ENCODE results near the gene CLCN5.
A peak's percentile ranks its signal among the peaks of the same experiment; 100 is the strongest.

The CLCN5 gene

GRCh38 chrX:50073601-50074000, 151.2 kb downstream of the CLCN5 start:
- no peak overlapping the region for H3K4me3 ChIP-seq (ENCODE audit: low read depth, low read length)
- DNase-seq = no peak
- no peak for TF ChIP-seq CTCF (IDR thresholded peaks at IDR 0.05; ENCODE audit: low read depth, low read length)
- peaks cover 3% of the 10 kb centered on the region for H3K36me3 ChIP-seq
- no peaks in the 10 kb centered on the region for H3K9me3 ChIP-seq
- no peaks in the 10 kb centered on the region for H3K27me3 ChIP-seq
- no peaks in the 10 kb centered on the region for H3K4me1 ChIP-seq

GRCh38 chrX:50075630-50076339, 153.4 kb downstream of the CLCN5 start:
- no peaks in the 10 kb centered on the region for H3K27me3 ChIP-seq
- H3K36me3 ChIP-seq = peaks cover 3% of the 10 kb centered on the region; the same call in 1 of the 2 replicates
- H3K9me3 ChIP-seq = no peaks in the 10 kb centered on the region
- no peak for DNase-seq
- no peak for TF ChIP-seq CTCF (IDR thresholded peaks at IDR 0.05; ENCODE audit: low read depth, low read length)
- no peaks in the 10 kb centered on the region for H3K4me1 ChIP-seq
- no peak overlapping the region for H3K4me3 ChIP-seq (ENCODE audit: low read depth, low read length)

- DNase-seq = peak; percentile 56
- no peaks in the 10 kb centered on the region for H3K27me3 ChIP-seq
- H3K4me3 ChIP-seq (ENCODE audit: low read depth, low read length) = no peak overlapping the region
- TF ChIP-seq CTCF (IDR thresholded peaks at IDR 0.05; ENCODE audit: low read depth, low read length) = peak; percentile 59
- peaks cover 4% of the 10 kb centered on the region; the same call in 1 of the 2 replicates for H3K4me1 ChIP-seq
- no peaks in the 10 kb centered on the region; the same call in 1 of the 2 replicates for H3K36me3 ChIP-seq
- H3K9me3 ChIP-seq = no peaks in the 10 kb centered on the region
Observed at GRCh38 chrX:50081282-50081889, 159.0 kb downstream of the CLCN5 start.

GRCh38 chrX:50082741-50083140, 160.3 kb downstream of the CLCN5 start:
- Histone ChIP-seq H3K9me3 (no peaks in the 10 kb centered on the region), H3K4me3 (ENCODE audit: low read depth, low read length) (no peak overlapping the region), H3K36me3 (peaks cover 7% of the 10 kb centered on the region), H3K27me3 (no peaks in the 10 kb centered on the region), H3K4me1 (peaks cover 4% of the 10 kb centered on the region; the same call in 1 of the 2 replicates)
- DNase-seq = no peak
- TF ChIP-seq CTCF (IDR thresholded peaks at IDR 0.05; ENCODE audit: low read depth, low read length) = no peak

GRCh38 chrX:50088645-50089044, 166.2 kb downstream of the CLCN5 start:
- DNase-seq = no peak
- Histone ChIP-seq H3K4me1 (no peaks in the 10 kb centered on the region), H3K9me3 (no peaks in the 10 kb centered on the region), H3K27me3 (no peaks in the 10 kb centered on the region), H3K4me3 (ENCODE audit: low read depth, low read length) (no peak overlapping the region), H3K36me3 (peaks cover 10% of the 10 kb centered on the region)
- no peak for TF ChIP-seq CTCF (IDR thresholded peaks at IDR 0.05; ENCODE audit: low read depth, low read length)

- H3K9me3 ChIP-seq = no peaks in the 10 kb centered on the region
- DNase-seq = no peak
- peaks cover 3% of the 10 kb centered on the region for H3K36me3 ChIP-seq
- H3K4me1 ChIP-seq = no peaks in the 10 kb centered on the region
- no peaks in the 10 kb centered on the region for H3K27me3 ChIP-seq
- no peak overlapping the region for H3K4me3 ChIP-seq (ENCODE audit: low read depth, low read length)
- no peak for TF ChIP-seq CTCF (IDR thresholded peaks at IDR 0.05; ENCODE audit: low read depth, low read length)
Observed at GRCh38 chrX:50093625-50094024, 171.2 kb downstream of the CLCN5 start.
